Endothelial cell of umbilical vein (primary cell): ENCODE results near the gene USP40. TPM values are rescaled to one million over a fixed set of nuclear protein-coding genes. Genes with fewer than 3 reads are reported as not detected.
A peak's percentile ranks its signal among the peaks of the same experiment; 100 is the strongest.

Experiments used
- BruUV-seq: library from RNA; stranded (reverse); fragments of 400-500 nt; replicated peaks from 2 replicates; lab custom pipeline; 2021; lab: Mats Ljungman, UMichigan
- CTCF ChIA-PET: fragments of 300-600, 350-600 bp; sonication (Branson Sonifier 250); formaldehyde crosslinking; loops from one replicate; lab custom pipeline; 2021; ENCODE audit warnings: antibody characterized with exemption, inconsistent platforms; lab: Charles Lee
- POLR2A ChIA-PET: fragments of 300-600, 350-600 bp; sonication (Branson Sonifier 250); formaldehyde crosslinking; loops from one replicate; lab custom pipeline; 2021; ENCODE audit warnings: antibody characterized with exemption, inconsistent platforms; lab: Charles Lee
- DNase-seq: peaks from one replicate; pipeline ENCODE4 v3.0.0-alpha.2; 2011; ENCODE audit warnings: low read depth, low spot score
- FAIRE-seq: peaks from 2 replicates; lab custom pipeline; 2011; peaks lifted over from hg19 to GRCh38; lab: Jason Lieb, UNC
- H2AFZ ChIP-seq: 2 replicates; pipeline ENCODE4 v1.6.0; 2012; ENCODE audit warnings: low read depth, low read length, control low read depth, inconsistent platforms
- H3K27ac ChIP-seq: 2 replicates; pipeline ENCODE4 v1.5.1; 2011; ENCODE audit warnings: low read depth, mild to moderate bottlenecking, control low read depth, low read length, moderate library complexity; ENCODE audit not compliant: insufficient read depth
- H3K27me3 ChIP-seq, 2 experiments: 2 replicates each; pipeline versions ENCODE4 v1.6.0 to v1.6.1; 2011; ENCODE audit warnings: low read length in 2 of 2, mixed read lengths in 1 of 2; ENCODE audit not compliant: control insufficient read depth in 2 of 2, insufficient read depth in 2 of 2
- H3K36me3 ChIP-seq, 2 experiments: 2 replicates in 1 of 2; 3 replicates in 1 of 2; pipeline ENCODE4 v1.5.1; 2011; ENCODE audit warnings: low read length in 2 of 2, mild to moderate bottlenecking in 1 of 2, moderate library complexity in 1 of 2; ENCODE audit not compliant: control insufficient read depth in 2 of 2, insufficient read depth in 2 of 2; ENCODE audit errors: extremely low read depth in 1 of 2
- H3K4me1 ChIP-seq: 3 replicates; pipeline ENCODE4 v1.5.1; 2011; ENCODE audit warnings: mild to moderate bottlenecking, low read length; ENCODE audit not compliant: control insufficient read depth, insufficient read depth; ENCODE audit errors: extremely low read depth
- H3K4me2 ChIP-seq: 2 replicates; pipeline ENCODE4 v1.6.1; 2011; ENCODE audit warnings: low read length, control low read depth, mixed read lengths; ENCODE audit not compliant: insufficient read depth
- H3K4me3 ChIP-seq, 3 experiments: fragments of 200-600 bp in 1 of 3; sonication (generic), shearing (Covaris generic) in 1 of 3; replicated peaks in 1 of 3; 2 replicates each; pipeline ENCODE4 v1.5.1; 2011 to 2016; ENCODE audit warnings: control low read depth in 3 of 3, low read length in 3 of 3, mild to moderate bottlenecking in 2 of 3, inconsistent platforms in 1 of 3, low read depth in 1 of 3, moderate library complexity in 1 of 3; ENCODE audit not compliant: insufficient read depth in 1 of 3
- H3K79me2 ChIP-seq: 2 replicates; pipeline ENCODE4 v1.6.0; 2012; ENCODE audit warnings: low read length, inconsistent platforms; ENCODE audit not compliant: control insufficient read depth, insufficient read depth
- H3K9ac ChIP-seq: replicated peaks from 2 replicates; pipeline ENCODE3; 2011; ENCODE audit warnings: low read length, control low read depth; ENCODE audit not compliant: insufficient read depth; ENCODE audit errors: extremely low read depth
- H3K9me1 ChIP-seq: replicated peaks from 3 replicates; pipeline ENCODE4 v1.6.0; 2011; ENCODE audit warnings: mild to moderate bottlenecking, low read length; ENCODE audit not compliant: control insufficient read depth, insufficient read depth; ENCODE audit errors: extremely low read depth
- H3K9me3 ChIP-seq: replicated peaks from 2 replicates; pipeline ENCODE4 v1.5.1; 2012; ENCODE audit warnings: low read length, inconsistent platforms; ENCODE audit not compliant: control insufficient read depth, insufficient read depth
- H4K20me1 ChIP-seq: replicated peaks from 2 replicates; pipeline ENCODE3; 2011; ENCODE audit warnings: mild to moderate bottlenecking, low read length; ENCODE audit not compliant: control insufficient read depth, insufficient read depth; ENCODE audit errors: extremely low read depth
- CTCF ChIP-seq, 2 donors: IDR thresholded peaks; 1 replicate in 1 of 2; 2 replicates in 1 of 2; pipeline ENCODE4 v1.5.1; 2011; ENCODE audit warnings: low read length in 2 of 2, mild to moderate bottlenecking in 2 of 2, moderate library complexity in 2 of 2, control low read depth in 1 of 2, inconsistent platforms in 1 of 2, low read depth in 1 of 2; ENCODE audit not compliant: insufficient read depth in 1 of 2; ENCODE audit errors: extremely low read depth in 1 of 2
- EZH2 ChIP-seq: IDR thresholded peaks from 2 replicates; pipeline ENCODE4 v1.6.1; 2012; ENCODE audit warnings: borderline replicate concordance, low read depth, mild to moderate bottlenecking, moderate library complexity, low read length, inconsistent platforms; ENCODE audit not compliant: severe bottlenecking
- FOS ChIP-seq: IDR thresholded peaks from 2 replicates; pipeline ENCODE4 v1.6.1; 2011; ENCODE audit warnings: mild to moderate bottlenecking, low read length, moderate library complexity, borderline replicate concordance; ENCODE audit not compliant: insufficient read depth
- GATA2 ChIP-seq: IDR thresholded peaks from 2 replicates; pipeline ENCODE4 v1.7.0; 2011; ENCODE audit warnings: low read depth, mild to moderate bottlenecking, moderate library complexity, mixed read lengths, low read length; ENCODE audit not compliant: insufficient read length, insufficient read depth
- JUN ChIP-seq: IDR thresholded peaks from 2 replicates; pipeline ENCODE4 v1.6.1; 2011; ENCODE audit warnings: borderline replicate concordance, low read depth; ENCODE audit not compliant: insufficient read length, insufficient read depth
- MYC ChIP-seq: IDR thresholded peaks from one replicate; pipeline ENCODE4 v1.6.1; 2011; ENCODE audit warnings: mild to moderate bottlenecking, low read depth, low read length
- POLR2A ChIP-seq: IDR thresholded peaks from 2 replicates; pipeline ENCODE4 v1.6.1; 2012; ENCODE audit warnings: low read depth, mild to moderate bottlenecking, control low read depth, low read length
- POLR2AphosphoS5 ChIP-seq: IDR thresholded peaks from 2 replicates; pipeline ENCODE4 v1.6.1; 2012; ENCODE audit warnings: low read depth, mild to moderate bottlenecking, control low read depth, low read length, moderate library complexity; ENCODE audit not compliant: insufficient read depth
- dilution Hi-C: fragments of 300-500 bp; cut with MboI; formaldehyde crosslinking; loops from one replicate; pipeline ENCODE4 v1.15.0; 2019; ENCODE audit warnings: low sequenced_read_pairs; ENCODE audit not compliant: extremely low pct_ligation_motif_present
- intact Hi-C: fragments of 100-400 bp; cut with micrococcal nuclease; formaldehyde crosslinking; loops from one replicate; pipeline ENCODE4 v1.10.0; 2022
- polyA plus RNA-seq, 4 experiments: library from polyadenylated mRNA; depleted of rRNA in 3 of 4; stranded (reverse) in 3 of 4; unstranded in 1 of 4; fragments of >200 nt; gene quantifications; 2 replicates each; pipeline versions ENCODE4 v1.2.1 to v1.2.3, GENCODE V29; 2011 to 2012; ENCODE audit warnings: missing spikeins in 1 of 4
- total RNA-seq: library from RNA; stranded (reverse); gene quantifications from 2 replicates; pipeline ENCODE4 v1.2.3, GENCODE V29; 2021
- TF ChIP-seq, protein P1 (sequence below): IDR thresholded peaks from 2 replicates; pipeline ENCODE4 v1.6.1; 2011; ENCODE audit not compliant: insufficient read depth, insufficient read length

USP40 gene
- total and polyA plus RNA-seq, 2 donors (not counting 3 experiments of a cell fraction or from before 2014, with no cell fraction given): 32.2 to 32.5 TPM

GRCh38 chr2:233486778-233487552 lies 79.6 kb downstream of the USP40 start:
- peak; percentile 95 for TF ChIP-seq GATA2
- TF ChIP-seq EZH2: no peak
- no peak for TF ChIP-seq CTCF (IDR thresholded peaks at IDR 0.05; ENCODE audit: extremely low read depth in 1 of 2, insufficient read depth in 1 of 2, low read depth in 1 of 2, low read length in 2 of 2)
- peak; percentile 29 for TF ChIP-seq POLR2AphosphoS5
- TF ChIP-seq MYC: no peak
- TF ChIP-seq FOS: peak; percentile 83
- TF ChIP-seq, protein P1, sequence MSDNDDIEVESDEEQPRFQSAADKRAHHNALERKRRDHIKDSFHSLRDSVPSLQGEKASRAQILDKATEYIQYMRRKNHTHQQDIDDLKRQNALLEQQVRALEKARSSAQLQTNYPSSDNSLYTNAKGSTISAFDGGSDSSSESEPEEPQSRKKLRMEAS: no peak
- peak; percentile 20 for TF ChIP-seq POLR2A
- TF ChIP-seq JUN: peak; percentile 96
- Histone ChIP-seq H4K20me1 (no peaks in the 10 kb centered on the region), H3K9ac (peak overlapping the region; percentile 58), H3K4me1 (peaks cover 28% of the 10 kb centered on the region), H3K36me3 (peaks cover 0 to 4% of the 10 kb centered on the region in 2 experiments), H3K27ac (peak overlapping the region; percentile 91), H3K27me3 (no peaks in the 10 kb centered on the region), H3K9me1 (no peaks in the 10 kb centered on the region), H3K4me2 (peak overlapping the region; percentile 58), H3K79me2 (no peaks in the 10 kb centered on the region), H2AFZ (no peak overlapping the region), H3K9me3 (no peaks in the 10 kb centered on the region), H3K4me3 (no peak overlapping the region)
- CTCF ChIA-PET: interaction anchor here (1.0 to 1.6 kb wide), 6 partner anchors 11 to 225 kb away, joined by 3 to 10 read pairs (median 4); partner anchors contain the start of gene UGT1A5
- TSS peak; percentile 73 for BruUV-seq
- POLR2A ChIA-PET: interaction anchor here (1.0 kb wide), 1 partner anchor 213 kb away, joined by 3 read pairs; no protein-coding TSS in a partner anchor
- intact Hi-C loops (loop anchor here (1.0 to 5.0 kb wide), 6 partner anchors 58 to 485 kb away; partner anchors contain the start of genes HJURP and USP40), dilution Hi-C loops (no loop called here)
- peak; percentile 90 for DNase-seq
- peak; percentile 90 for FAIRE-seq
